Measurements from ENCODE around the gene KCNS1. TPM values are rescaled to one million over a fixed set of nuclear protein-coding genes. Genes with fewer than 3 reads are reported as not detected.

The KCNS1 gene
- total RNA-seq, 1 experiment from 2014 or later: not detected

- H3K36me3 ChIP-seq (ENCODE audit: insufficient read depth, low read length, poor library complexity, severe bottlenecking): no peaks in the 10 kb centered on the region
- H3K27ac ChIP-seq (ENCODE audit: low read depth, low read length, poor library complexity, severe bottlenecking): no peak overlapping the region
- intact Hi-C loops (cut with micrococcal nuclease; ENCODE audit: unreplicated experiment): no loop called here
- DNase-seq (ENCODE audit: low spot score): no peak
- ChIA-PET CTCF (no interaction called here), POLR2A (ENCODE audit: low non-redundant PET) (no interaction called here)
- no peaks in the 10 kb centered on the region for H3K4me1 ChIP-seq (ENCODE audit: insufficient read depth, low read length, poor library complexity, severe bottlenecking)
- H3K27me3 ChIP-seq (replicated peaks; ENCODE audit: insufficient read depth, low read depth, low read length, poor library complexity): no peaks in the 10 kb centered on the region
- no peaks in the 10 kb centered on the region for H3K9me3 ChIP-seq (ENCODE audit: low read depth, low read length, poor library complexity, severe bottlenecking)
- no peak overlapping the region for H3K4me3 ChIP-seq (ENCODE audit: low read depth, low read length, poor library complexity, severe bottlenecking)
- no TSS peak for BruUV-seq (replicated peaks)
- TF ChIP-seq CTCF (conservative IDR thresholded peaks at IDR 0.05; ENCODE audit: low read depth, low read length): no peak
- no peak for TF ChIP-seq EZH2 (IDR thresholded peaks at IDR 0.05; ENCODE audit: borderline replicate concordance, low read depth, low read length, poor library complexity, severe bottlenecking)
Observed at GRCh38 chr20:45088247-45088646, 12.7 kb downstream of the KCNS1 start.

- POLR2A ChIA-PET (ENCODE audit: low non-redundant PET): no interaction called here
- Histone ChIP-seq H3K4me3 (ENCODE audit: low read depth, low read length, poor library complexity, severe bottlenecking) (no peak overlapping the region), H3K27ac (ENCODE audit: low read depth, low read length, poor library complexity, severe bottlenecking) (no peak overlapping the region), H3K36me3 (ENCODE audit: insufficient read depth, low read length, poor library complexity, severe bottlenecking) (no peaks in the 10 kb centered on the region), H3K27me3 (replicated peaks; ENCODE audit: insufficient read depth, low read depth, low read length, poor library complexity) (no peaks in the 10 kb centered on the region), H3K9me3 (ENCODE audit: low read depth, low read length, poor library complexity, severe bottlenecking) (no peaks in the 10 kb centered on the region), H3K4me1 (ENCODE audit: insufficient read depth, low read length, poor library complexity, severe bottlenecking) (no peaks in the 10 kb centered on the region)
- DNase-seq (ENCODE audit: low spot score): no peak
- TF ChIP-seq EZH2 (IDR thresholded peaks at IDR 0.05; ENCODE audit: borderline replicate concordance, low read depth, low read length, poor library complexity, severe bottlenecking): no peak
- no peak for TF ChIP-seq CTCF (conservative IDR thresholded peaks at IDR 0.05; ENCODE audit: low read depth, low read length)
- BruUV-seq (replicated peaks): no TSS peak
- intact Hi-C loops (cut with micrococcal nuclease; ENCODE audit: unreplicated experiment): no loop called here
- CTCF ChIA-PET: no interaction called here
Observed at GRCh38 chr20:45087814-45088213, 13.1 kb downstream of the KCNS1 start.

GRCh38 chr20:45087097-45087790, 13.7 kb downstream of the KCNS1 start:
- TF ChIP-seq EZH2 (IDR thresholded peaks at IDR 0.05; ENCODE audit: borderline replicate concordance, low read depth, low read length, poor library complexity, severe bottlenecking): no peak
- TF ChIP-seq CTCF (conservative IDR thresholded peaks at IDR 0.05; ENCODE audit: low read depth, low read length): no peak
- H3K36me3 ChIP-seq (ENCODE audit: insufficient read depth, low read length, poor library complexity, severe bottlenecking): no peaks in the 10 kb centered on the region
- no TSS peak for BruUV-seq (replicated peaks)
- no peaks in the 10 kb centered on the region for H3K4me1 ChIP-seq (ENCODE audit: insufficient read depth, low read length, poor library complexity, severe bottlenecking)
- no peak overlapping the region for H3K4me3 ChIP-seq (ENCODE audit: low read depth, low read length, poor library complexity, severe bottlenecking)
- POLR2A ChIA-PET (ENCODE audit: low non-redundant PET): no interaction called here
- no peaks in the 10 kb centered on the region for H3K27me3 ChIP-seq (replicated peaks; ENCODE audit: insufficient read depth, low read depth, low read length, poor library complexity)
- intact Hi-C loops (cut with micrococcal nuclease; ENCODE audit: unreplicated experiment): no loop called here
- no peak for DNase-seq (ENCODE audit: low spot score)
- H3K9me3 ChIP-seq (ENCODE audit: low read depth, low read length, poor library complexity, severe bottlenecking): no peaks in the 10 kb centered on the region
- CTCF ChIA-PET: no interaction called here
- no peak overlapping the region for H3K27ac ChIP-seq (ENCODE audit: low read depth, low read length, poor library complexity, severe bottlenecking)
